K562 (cell line): ENCODE measurements around the gene SLC7A4. TPM values are rescaled to one million over a fixed set of nuclear protein-coding genes. Genes with fewer than 3 reads are reported as not detected.

Experiments used
- CHD7 ChIP-seq: fragments of 200-600 bp; sonication (generic); IDR thresholded peaks from one replicate; pipeline ENCODE4 v1.6.1; 2012; ENCODE audit warnings: mild to moderate bottlenecking, low read depth, low read length, inconsistent platforms
- FIP1L1 ChIP-seq: fragments of 200-400 bp; formaldehyde crosslinking; IDR thresholded peaks from 2 replicates; pipeline ENCODE4 v1.6.1; 2018; ENCODE audit warnings: mild to moderate bottlenecking, low read depth, low read length; ENCODE audit not compliant: poor library complexity, severe bottlenecking
- HMG20B ChIP-seq: fragments of 250-450 bp; sonication (Bioruptor Pico); IDR thresholded peaks from 2 replicates; pipeline ENCODE4 v1.5.0; 2021; ENCODE audit warnings: mild to moderate bottlenecking
- MED1 ChIP-seq: sonication (generic); formaldehyde crosslinking; IDR thresholded peaks from 2 replicates; pipeline ENCODE4 v1.8.1; 2023; ENCODE audit warnings: missing genetic modification reagents, borderline replicate concordance
- MNT ChIP-seq, 2 experiments: fragments of 450-650 bp; conservative IDR thresholded peaks; 2 replicates each; pipeline ENCODE4 v1.6.1; 2017; ENCODE audit warnings: mild to moderate bottlenecking in 2 of 2, moderate library complexity in 2 of 2
- NR4A1 ChIP-seq, 2 experiments: fragments of 250-450 bp in 1 of 2; fragments of 450-650 bp in 1 of 2; sonication (Bioruptor Pico) in 1 of 2; IDR thresholded peaks; 2 replicates each; pipeline versions ENCODE4 v1.4.0 to v1.6.1; 2016 to 2020; ENCODE audit warnings: mild to moderate bottlenecking in 2 of 2, missing compliant biosample characterization in 1 of 2, missing genetic modification characterization in 1 of 2, moderate library complexity in 1 of 2
- SNRNP70 ChIP-seq: fragments of 200-400 bp; formaldehyde crosslinking; optimal IDR thresholded peaks from 2 replicates; pipeline ENCODE3; 2017; ENCODE audit warnings: low read depth, low read length
- ZFX ChIP-seq: sonication (generic); formaldehyde crosslinking; IDR thresholded peaks from 2 replicates; pipeline ENCODE4 v1.8.0; 2022; ENCODE audit warnings: mild to moderate bottlenecking, missing genetic modification reagents, moderate library complexity
- ZNF512 ChIP-seq: IDR thresholded peaks from 2 replicates; pipeline ENCODE4 v1.6.1; 2016; ENCODE audit warnings: missing genetic modification characterization, missing compliant biosample characterization
- polyA plus RNA-seq, 8 experiments: library from polyadenylated mRNA; depleted of rRNA in 4 of 8; stranded (reverse) in 5 of 8; unstranded in 3 of 8; fragments of >200 nt; fragmentation: Nextera tagmentation in 2 of 8; fragmentation: Illumina TruSeq in 1 of 8; extraction: Ambion mirVana in 2 of 8; extraction: Trizol in 1 of 8; gene quantifications; 2 replicates each; pipeline versions ENCODE4 v1.2.1 to v1.2.3, GENCODE V29; 2011 to 2014; ENCODE audit warnings: inconsistent platforms in 1 of 8, missing spikeins in 1 of 8
- total RNA-seq, 7 experiments: library from RNA; depleted of rRNA in 6 of 7; stranded (reverse); fragments of >200 nt in 6 of 7; fragmentation: Illumina TruSeq in 2 of 7; extraction: Trizol in 2 of 7; gene quantifications; 2 replicates each; pipeline versions ENCODE4 v1.2.1 to v1.2.3, GENCODE V29; 2011 to 2021; ENCODE audit warnings: low replicate concordance in 1 of 7

Gene SLC7A4
- total and polyA plus RNA-seq, 9 of the 15 experiments (the other 6 are each of a cell fraction or from before 2014, with no cell fraction given) = not detected

GRCh38 chr22:21070690-21071615 is 38.6 kb upstream of the SLC7A4 start (continued):
- TF ChIP-seq HMG20B (CRISPR knock-in tag) (no peak), NR4A1 (CRISPR knock-in tag; IDR thresholded peaks at IDR 0.05) (no peak), NR4A1 (tag; IDR thresholded peaks at IDR 0.05) (no peak), ZNF512 (tag) (no peak), SNRNP70 (peak; percentile 57), FIP1L1 (no peak), ZFX (CRISPR knock-in tag) (no peak), MED1 (CRISPR knock-in tag) (0 out of 2 replicates have a peak, but pooled peaks have one; percentile 62), CHD7 (peak; percentile 47), MNT (conservative IDR thresholded peaks at IDR 0.05) (no peak)
